ENCODE measurements around the gene MAGEB17.
"Not testable (repeated sequence)": the region's sequence is repeated elsewhere in the genome, so short reads cannot be mapped to it uniquely, and the experiment has no call there.

The MAGEB17 gene

GRCh38 chrX:16167181-16167580 is at the start of gene MAGEB17:
TSS of gene MAGEB17 (plus strand) at chrX:16167481. CDS start at chrX:16170383, 2,902 bp downstream.
- DNase-seq = no peak

GRCh38 chrX:16119353-16120220 is 47.7 kb upstream of the MAGEB17 start:
- DNase-seq = no peak

GRCh38 chrX:16120431-16120830 is 46.9 kb upstream of the MAGEB17 start:
- DNase-seq = no peak

- DNase-seq = peak; percentile 52
These were observed 44.0 kb upstream of the MAGEB17 start, which contains the start of gene GRPR for GRCh38 chrX:16123222-16123786. TSS of gene GRPR (plus strand) at chrX:16123565. CDS start at chrX:16123954, 389 bp downstream.

- DNase-seq = no peak
These were observed 43.1 kb upstream of the MAGEB17 start for GRCh38 chrX:16124201-16124600.

GRCh38 chrX:16125520-16126149 is 41.6 kb upstream of the MAGEB17 start:
- DNase-seq = no peak

GRCh38 chrX:16130707-16131106 is 36.6 kb upstream of the MAGEB17 start:
- no peak for DNase-seq

- DNase-seq = no peak
These were observed 32.3 kb upstream of the MAGEB17 start for GRCh38 chrX:16134936-16135335.

GRCh38 chrX:16136080-16136479 is 31.2 kb upstream of the MAGEB17 start:
- DNase-seq = no peak

GRCh38 chrX:16137416-16138107 is 29.7 kb upstream of the MAGEB17 start:
- DNase-seq = no peak

GRCh38 chrX:16138108-16138427 is 29.2 kb upstream of the MAGEB17 start:
- no peak for DNase-seq

GRCh38 chrX:16140448-16140847 is 26.8 kb upstream of the MAGEB17 start:
- DNase-seq = no peak

- no peak for DNase-seq
These were observed 26.3 kb upstream of the MAGEB17 start for GRCh38 chrX:16140983-16141382.

- DNase-seq = no peak
These were observed 25.6 kb upstream of the MAGEB17 start for GRCh38 chrX:16141422-16142245.

- DNase-seq = no peak
These were observed 25.1 kb upstream of the MAGEB17 start for GRCh38 chrX:16142246-16142558.

GRCh38 chrX:16143968-16144367 is 23.3 kb upstream of the MAGEB17 start:
- no peak for DNase-seq

- no peak for DNase-seq
These were observed 22.9 kb upstream of the MAGEB17 start for GRCh38 chrX:16144420-16144819.

- DNase-seq = not testable (repeated sequence)
These were observed 22.2 kb upstream of the MAGEB17 start for GRCh38 chrX:16145093-16145492.

GRCh38 chrX:16145656-16146055 is 21.6 kb upstream of the MAGEB17 start:
- no peak for DNase-seq

GRCh38 chrX:16148896-16149295 is 18.4 kb upstream of the MAGEB17 start:
- DNase-seq = no peak

GRCh38 chrX:16155581-16156096 is 11.6 kb upstream of the MAGEB17 start:
- no peak for DNase-seq

- no peak for DNase-seq
These were observed 10.5 kb upstream of the MAGEB17 start for GRCh38 chrX:16156692-16157331.

All from activated T-cell treated with anti-CD3 and anti-CD28 coated beads, Interleukin-2, amount 50 U/mL, for 1 hour (primary cell).